SIG-M5 treated with dmso at 0.1 percent for 504 hours (cell line): ENCODE measurements around the gene RNU6-7.

Experiments used
- DNase-seq: peaks from one replicate; lab custom pipeline; 2025; ENCODE audit not compliant: unreplicated experiment; lab: John Stamatoyannopoulos, UW

RNU6-7 gene

DNA sequence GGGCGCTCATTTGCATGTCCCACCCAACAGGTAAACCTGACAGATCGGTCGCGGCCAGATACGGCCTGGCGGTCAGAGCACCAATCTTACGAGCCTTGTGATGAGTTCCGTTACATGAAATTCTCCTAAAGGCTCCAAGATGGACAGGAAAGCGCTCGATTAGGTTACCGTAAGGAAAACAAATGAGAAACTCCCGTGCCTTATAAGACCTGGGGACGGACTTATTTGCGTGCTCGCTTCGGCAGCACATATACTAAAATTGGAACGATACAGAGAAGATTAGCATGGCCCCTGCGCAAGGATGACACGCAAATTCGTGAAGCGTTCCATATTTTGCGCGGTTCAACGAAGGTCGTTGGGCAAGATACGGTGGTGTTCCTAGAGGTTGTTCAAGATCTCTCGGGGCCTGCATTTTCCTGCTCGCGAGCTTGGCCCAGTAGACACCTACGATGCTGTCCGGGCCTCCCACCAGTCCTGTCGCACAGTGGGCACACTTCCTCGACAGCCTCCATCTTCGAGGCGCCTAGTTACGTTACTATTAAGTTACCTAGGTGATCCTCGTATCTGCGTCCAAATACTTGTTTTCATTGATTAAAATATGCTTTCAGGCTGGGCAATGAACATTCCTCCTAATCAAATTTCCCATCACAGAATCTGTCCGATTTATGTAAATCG, at the start of gene RNU6-7:
TSS of gene RNU6-7 (plus strand) at position 230 of the 675 bp plus-strand sequence.
- peak; percentile 15 for DNase-seq

DNA sequence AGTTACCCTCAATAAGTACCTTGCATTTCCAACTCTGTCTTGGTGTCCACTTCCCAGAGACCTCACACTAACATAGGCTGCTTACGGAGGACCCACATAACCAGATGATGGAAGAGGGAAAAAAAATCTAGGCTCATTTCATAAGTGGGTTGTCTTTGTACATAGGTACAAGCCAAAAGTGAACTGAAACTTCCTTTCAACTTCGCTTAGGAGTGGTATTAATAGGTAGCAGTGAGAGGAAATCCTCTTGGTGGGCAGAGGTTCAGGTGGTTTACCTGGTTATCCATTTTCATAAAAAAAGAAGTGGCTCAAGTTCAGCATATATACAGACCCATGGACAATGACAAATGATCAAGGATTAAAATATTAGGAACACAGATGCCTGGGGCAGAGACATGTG, 35.8 kb upstream of the RNU6-7 start:
- DNase-seq: no peak

DNA sequence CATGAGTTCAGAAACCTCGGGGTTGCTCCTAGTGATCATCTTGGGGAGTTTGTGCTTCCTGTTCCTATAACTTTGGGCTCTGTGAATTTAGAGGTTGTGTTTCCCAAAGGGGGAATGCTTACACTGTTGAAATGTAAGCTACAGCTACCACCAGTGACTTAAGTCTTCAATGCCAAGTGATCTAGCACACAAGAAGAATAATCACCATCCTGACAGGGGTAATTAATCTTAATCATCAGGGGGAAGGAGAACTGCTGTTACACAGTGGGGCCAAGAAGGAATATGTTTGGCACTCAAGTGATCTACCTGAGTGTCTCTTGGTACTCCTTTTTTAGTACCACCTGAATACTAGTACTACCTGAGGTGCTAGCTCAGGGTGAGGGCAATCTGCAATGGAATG, 34.9 kb upstream of the RNU6-7 start:
- DNase-seq: no peak

DNA sequence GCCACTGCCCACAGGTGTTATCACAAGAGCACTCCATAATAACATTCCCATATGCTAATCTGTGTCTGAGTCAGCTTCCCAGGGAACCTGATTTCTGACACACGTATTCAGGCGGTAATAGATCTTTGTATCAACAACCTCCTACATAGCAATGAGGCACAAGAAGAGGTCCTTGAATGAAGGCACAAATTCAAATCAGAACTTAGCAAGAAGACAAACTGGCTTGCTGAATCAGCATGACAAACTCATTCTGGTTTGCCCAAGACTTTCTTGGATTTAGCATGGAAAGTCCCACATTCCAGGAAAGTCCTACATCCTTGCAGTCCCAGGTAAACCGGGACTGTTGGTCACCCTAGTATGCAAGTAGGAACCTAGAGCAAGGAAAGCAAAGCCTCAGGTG, 33.9 kb upstream of the RNU6-7 start:
- no peak for DNase-seq

DNA sequence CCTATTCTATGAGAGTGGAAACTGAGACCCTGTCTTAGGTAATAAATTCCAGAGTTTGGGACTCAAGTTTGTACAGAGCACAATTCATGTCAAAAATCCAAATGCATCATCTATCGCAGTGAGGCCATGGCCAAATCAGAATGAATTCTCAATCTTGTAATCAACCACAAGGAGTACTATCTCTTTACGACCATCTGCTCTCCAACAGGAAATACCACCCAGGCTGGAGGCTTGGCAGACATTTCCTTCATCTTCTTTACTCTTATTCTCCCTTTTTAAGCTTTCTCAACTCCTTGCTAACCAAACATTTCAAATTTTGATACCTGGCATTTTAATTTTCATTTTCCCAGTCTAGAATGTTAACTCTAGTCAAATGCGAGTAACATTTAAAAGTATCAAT, 32.7 kb upstream of the RNU6-7 start:
- DNase-seq: no peak

DNA sequence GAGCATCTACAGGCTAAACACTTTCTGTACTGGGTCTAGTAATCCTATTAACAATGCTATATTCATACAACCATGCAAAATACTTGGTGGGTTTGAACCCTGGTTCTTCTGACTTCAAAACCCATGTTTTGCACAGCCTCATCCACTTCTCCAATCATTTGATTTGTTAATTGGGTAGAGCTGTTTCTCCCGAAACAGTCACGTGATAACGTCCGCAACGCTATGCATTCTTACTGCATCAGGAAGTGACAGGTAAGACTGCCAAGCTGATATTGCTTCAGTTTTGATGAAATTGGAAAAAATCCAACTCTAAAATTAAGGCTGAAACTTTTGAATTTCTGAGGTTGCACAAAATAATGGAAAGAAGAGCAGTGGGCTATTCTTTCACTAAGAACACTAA, 30.4 kb upstream of the RNU6-7 start:
- no peak for DNase-seq

DNA sequence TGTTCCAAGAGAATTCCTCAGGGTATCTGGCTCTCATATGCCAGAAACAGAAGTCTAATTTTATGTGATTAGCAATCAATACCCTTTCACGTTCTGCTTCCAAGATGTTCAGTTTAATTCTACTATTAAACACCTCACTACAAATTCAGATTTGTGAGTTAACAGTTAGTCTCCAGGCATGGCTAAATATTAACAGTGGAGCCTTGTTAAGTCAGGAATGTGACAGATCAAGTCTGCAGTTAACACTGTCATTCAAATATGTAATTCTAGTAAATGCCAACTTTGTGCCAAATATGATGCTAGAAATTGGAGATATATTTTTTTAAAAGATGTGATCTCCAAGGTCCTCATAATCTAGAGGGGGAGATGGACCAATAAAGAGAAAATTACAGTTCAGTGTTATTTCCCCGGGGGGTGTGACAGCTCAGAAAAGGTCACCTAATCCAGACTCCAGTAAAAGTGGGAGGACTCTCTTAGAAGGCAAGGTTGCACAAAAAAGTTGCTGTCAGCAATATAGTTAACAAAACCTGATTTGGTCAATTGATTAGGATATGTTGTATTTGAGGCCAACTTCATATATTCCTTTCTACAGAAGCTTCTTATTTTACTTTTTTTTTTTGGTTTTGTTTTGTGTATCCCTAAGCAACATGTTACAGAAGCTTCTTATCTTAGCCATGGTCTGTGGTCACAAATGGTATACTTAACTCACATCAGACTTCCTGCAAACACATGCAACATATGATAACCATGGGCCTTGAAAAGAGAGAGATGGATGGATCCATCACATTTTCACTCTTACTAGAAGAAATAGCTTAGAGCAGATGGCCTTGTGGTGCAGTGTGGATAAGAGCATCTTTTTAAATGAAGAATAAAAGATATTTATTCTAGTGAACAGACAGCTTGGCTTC, 18.4 kb upstream of the RNU6-7 start:
- no peak for DNase-seq

DNA sequence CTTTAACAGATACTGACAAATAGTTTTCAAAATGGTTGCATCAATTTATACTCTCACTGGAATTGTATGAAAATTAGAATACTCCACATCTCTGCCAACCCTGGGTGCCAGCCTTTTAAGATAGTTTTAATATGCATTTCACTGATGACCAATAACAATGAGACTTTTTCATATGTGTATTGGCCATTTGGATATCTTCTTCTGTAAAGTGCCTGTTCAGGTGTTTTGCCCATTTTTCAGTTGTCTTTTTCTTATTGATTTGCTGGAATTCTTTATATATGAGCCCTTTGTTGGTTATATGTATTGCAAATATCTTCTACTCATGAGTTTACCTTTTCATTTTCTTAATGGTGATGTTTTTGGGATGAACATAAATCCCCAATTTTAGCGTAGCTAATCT, 16.7 kb upstream of the RNU6-7 start:
- DNase-seq: no peak

DNA sequence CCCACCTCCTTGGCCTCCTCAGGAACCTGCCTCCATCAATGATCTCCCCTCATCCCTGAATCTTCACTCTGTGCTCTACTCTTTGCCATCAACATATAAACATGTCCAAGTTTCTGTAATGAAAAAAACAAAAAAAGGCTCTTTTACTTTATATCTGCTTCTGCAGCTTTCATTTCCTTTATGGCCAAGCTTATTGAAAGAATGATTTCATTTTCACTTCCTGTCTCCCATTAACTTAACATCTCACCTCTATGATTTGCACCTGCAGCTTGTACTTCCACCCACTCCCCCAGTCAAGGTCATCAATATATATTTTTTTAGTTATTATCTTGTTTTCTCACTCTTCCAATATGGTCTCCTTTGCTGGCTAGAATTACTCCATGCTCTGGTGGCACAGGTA, 15.6 kb upstream of the RNU6-7 start:
- DNase-seq: no peak

DNA sequence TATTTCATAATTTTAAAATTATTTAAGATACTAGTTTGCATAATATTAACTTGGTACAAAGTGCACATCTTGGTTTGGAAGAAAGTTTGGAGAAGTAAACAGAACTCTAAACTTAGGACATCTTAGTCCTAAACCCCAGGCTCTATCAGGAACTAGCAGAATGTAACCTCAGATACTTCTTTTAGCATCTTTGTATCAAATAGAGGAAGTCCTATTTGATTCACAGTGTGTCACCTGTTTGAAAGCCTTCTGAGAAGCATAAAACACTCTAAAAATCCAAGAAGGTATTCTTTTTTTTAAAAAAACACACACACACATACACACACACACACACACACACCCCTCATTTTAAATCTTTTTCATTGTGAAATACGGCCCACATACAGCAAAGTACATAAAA, 12.0 kb upstream of the RNU6-7 start:
- DNase-seq: no peak

DNA sequence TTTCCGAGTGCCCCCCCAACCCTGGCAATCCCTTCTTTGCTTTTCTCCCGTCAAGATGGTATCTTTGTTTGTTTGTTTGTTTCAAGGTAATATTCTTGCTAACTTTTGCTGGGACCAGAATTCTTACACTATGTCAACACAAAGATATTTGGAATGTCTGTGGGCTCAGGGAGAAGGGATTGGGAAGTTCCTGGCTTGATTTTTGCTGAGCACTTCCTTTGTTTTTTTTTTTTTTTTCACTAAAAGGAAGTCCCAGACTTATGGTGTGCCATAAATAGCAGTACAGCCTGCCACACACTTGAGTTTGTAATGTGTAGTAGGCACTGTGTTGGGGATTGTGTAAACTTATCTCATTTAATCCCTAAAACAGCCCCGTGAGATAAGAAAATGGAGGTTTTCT, 11.2 kb upstream of the RNU6-7 start:
- no peak for DNase-seq

DNA sequence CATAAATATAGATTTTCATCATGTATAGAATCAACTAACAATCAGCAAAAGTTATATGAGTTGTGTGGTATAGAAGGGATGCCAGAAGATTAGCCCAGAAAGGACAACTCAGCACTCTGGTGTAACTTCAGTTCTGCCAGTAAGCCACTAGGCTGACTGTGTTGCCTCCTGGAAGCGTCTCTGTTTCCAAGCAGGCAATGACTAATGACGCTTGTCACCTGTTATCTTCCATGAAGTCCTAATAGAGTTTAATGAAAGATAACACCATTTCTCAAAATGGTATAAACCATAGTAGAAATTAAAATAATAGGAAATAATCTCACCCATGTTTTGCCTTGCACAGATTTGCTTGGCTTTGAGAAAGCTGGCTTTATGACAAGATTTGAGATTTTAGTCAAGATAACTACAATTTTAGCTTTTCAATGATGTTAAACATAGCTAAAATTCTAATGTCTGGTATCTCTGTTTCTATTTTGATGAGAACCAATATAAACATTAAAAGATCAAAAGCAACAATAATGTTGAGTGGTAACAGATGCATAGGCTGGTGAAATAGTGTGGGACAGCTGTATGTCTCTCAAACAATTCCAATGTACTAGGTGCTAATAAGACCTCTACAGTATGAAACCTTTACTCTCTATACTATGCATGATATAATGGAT, 9.0 kb upstream of the RNU6-7 start:
- DNase-seq: no peak

DNA sequence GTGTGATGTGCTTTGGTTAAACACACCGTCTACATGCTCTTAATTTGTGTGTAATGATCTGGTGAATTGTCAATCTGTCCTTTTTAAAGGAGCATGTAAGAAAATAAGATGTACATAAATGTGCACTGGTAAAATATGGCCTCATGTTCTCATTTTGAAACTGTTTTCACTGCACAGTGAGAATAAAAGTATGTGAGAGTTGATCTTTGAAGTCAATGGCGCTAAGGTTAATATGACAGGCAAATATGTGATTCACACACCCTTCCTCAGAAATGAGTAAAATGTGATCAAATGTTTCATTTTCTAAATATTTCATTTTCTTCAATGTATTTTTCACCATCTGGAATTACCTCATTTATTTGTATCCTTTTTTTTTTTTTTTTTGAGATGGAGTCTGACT, 8.3 kb upstream of the RNU6-7 start:
- no peak for DNase-seq

DNA sequence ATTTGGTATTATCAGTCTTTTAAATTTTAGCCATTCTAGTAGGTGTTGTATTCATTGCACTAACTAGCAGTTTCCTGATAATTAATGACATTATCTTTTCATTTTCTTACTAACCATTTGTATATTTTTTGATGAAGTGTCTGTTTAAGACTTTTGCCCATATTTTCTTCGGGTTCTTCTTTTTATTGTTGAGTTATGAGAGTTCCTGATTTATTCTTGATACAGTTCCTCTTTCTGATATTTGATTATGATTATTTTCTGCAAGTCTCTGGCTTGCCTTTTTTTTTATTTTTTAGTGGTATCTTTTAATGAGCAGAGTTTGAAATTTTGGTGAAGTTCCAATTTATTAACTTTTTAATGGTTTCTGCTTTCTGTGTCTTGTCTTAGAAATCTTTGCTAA, 6.2 kb upstream of the RNU6-7 start:
- DNase-seq: no peak

DNA sequence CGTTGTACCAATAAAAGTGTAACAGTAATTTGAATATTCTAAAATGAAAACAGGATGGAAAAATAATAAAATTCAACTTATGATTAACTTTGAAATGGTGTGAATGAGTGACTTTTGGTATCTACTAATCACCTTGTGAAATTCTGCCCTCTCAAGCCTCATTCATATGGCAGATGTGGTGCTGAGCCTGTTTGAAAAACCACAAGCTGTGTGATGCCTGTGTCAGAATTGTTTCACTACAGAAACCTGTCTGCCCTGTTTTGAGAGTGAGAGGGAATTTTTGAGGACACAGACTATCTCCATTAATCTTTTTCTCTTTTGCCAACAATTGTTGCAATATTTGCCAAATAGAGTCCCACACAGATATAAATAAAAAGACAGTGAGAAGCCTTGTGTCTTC, 3.9 kb upstream of the RNU6-7 start:
- peak; percentile 22 for DNase-seq

DNA sequence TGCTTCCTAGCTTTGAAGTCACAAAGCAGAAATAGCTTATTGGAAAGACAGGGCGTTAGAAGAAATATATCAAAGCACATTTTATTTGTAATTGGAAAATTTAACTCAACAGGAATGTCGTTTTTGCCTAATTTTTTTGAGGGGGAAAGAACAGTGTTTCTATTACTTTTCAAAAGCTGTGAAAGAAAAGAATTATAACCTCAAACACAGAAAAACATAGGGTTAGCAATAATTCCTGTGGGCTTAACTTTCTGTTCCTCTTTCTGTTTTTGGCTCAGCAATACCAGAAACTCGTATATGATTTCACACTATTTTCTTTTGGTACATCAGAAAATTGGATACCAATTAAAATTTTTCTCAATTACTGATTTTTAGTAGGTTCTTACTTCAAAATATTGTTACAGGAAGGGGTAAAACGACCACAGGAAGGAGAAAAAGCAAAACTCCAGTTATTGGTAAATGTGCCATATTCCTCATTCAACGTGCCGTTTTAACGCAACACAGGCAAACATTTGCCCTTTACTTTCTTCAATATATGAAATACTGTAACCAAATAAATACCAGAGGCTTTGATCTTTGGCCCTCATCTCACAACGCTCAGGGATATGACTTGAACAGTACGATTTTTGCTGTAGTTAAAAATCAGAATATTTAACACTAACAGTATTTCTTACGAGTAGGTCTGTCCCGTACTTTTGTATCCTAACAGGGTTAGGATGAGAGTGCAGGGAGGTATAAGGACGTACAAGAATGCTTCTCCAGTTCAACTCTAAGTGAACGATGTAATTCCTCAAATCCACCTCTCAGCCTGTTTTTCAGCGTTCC, 1.3 kb upstream of the RNU6-7 start:
- DNase-seq: peak; percentile 56

DNA sequence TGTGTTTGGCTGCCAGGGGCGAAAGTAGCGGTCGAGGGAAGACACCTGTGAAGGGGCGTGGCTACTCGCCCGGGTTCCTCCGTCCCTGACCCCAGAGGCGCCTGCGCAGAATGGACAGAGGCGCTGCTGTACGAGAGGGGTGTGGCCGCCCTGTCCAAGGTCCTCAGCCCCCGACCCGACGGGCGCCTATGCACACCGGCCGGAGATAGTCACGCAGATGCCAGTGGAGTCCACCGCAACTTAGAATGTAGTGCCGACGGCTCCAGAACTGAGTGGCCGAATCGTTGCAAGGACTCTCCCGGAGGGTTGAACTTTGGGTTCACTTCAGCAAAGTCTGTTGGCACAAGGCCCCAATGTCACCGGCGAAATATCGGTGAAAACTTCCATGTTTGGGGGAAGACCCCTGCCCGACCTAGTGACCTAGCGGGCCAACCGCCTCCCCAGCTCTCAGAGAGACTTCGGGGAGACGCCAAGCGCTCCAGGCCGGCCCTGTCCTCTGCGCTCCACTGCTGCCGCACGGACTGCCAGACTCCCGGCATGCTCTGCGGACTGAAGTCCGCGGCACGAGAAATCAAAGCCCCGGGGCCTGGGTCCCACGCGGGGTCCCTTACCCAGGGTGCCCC, 541 bp upstream of the RNU6-7 start:
- DNase-seq: peak; percentile 56

DNA sequence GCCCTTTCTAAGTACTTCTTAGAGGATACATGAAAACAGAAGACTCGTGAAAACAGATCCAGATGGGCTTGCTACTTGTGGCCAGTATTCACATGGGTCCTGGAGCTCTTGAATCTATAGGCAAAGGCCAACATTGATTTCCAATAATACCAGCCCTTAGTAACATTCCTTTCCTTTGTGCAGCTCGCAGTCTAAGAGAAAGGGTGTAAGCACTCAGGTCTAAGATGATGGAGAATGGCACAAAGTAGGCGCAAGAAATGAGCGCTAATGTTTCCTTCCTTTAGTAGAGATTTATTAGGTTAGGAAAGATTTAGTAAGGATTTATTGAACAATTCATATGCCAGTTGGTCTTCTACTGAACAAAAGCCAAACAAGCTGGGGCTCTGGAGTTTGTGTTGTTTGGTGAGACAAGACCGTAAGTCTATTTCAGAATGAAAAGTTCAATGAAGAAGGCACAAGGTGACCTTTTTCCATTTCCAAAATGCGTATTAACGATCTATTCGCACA, 699 bp downstream of the RNU6-7 start:
- DNase-seq: no peak

DNA sequence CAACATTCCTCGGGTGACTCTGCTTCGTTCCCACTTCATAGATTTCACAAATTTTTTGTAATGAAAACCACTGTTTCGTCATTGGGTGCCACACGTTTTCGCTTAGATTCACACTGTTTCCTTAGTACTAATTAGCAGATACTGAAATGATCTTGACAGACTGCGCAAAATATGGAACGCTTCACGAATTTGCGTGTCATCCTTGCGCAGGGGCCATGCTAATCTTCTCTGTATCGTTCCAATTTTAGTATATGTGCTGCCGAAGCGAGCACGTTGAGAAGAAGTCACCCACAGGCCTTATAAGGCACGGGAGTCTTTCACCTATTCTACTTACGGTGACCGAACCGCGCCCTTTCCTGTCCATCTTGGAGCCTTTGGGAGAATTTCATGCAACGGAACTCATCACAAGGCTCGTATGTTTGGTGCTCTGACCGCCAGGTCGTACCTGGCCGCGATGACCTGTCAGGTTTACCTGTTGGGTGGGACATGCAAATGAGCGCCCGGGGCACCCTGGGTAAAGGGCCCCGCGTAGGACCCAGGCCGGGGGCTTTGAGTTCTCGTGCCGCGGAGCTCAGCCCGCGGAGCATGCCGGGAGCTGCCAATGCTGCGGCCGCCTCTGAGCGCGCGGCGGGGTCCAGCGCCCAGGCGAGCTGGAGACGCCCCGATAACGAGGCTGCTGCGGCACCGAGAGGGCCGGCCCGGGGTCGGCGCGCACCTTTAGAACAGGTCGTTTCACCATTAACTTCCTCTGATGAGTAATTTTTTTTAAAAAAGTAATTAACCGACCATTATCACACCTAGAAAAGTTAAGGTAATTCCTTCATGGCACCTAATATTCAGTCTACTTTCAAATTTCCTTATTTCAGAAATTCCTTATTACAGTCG, 1.4 kb downstream of the RNU6-7 start, which contains the start of gene RNU6-8:
TSS of gene RNU6-8 (minus strand) at position 272 of the 885 bp plus-strand sequence.
- peak; percentile 78 for DNase-seq
